ENCODE results near the gene ARMH3.

Gene ARMH3

DNA sequence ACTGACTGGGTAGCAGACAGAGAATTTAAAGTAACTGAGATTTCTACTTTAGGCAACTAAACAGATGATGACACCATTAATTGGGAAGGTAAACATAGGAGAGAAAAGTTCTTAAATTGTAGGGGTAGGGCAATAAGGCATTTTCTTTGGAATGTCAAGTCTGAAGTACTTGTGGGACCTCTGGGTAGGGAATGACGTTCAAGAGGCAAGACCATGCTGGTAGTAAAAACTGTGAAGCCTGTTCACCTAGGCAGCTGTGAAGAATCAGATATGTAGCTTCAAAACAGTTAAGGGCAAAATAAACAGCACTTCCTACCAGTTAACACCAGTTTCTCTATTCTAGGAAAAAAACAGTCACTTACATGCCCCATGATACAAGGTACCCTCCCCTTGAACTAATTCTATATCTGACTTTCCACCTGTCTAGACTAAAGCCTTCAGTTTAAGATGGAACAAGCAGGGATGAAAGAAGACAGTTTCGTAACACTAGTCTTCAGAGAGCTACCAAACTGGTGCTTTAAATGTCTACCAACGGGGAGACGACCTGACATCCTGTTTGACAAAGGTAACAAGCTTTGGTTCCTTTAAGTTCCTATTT, 149.3 kb downstream of the ARMH3 start:
- H3K4me3 ChIP-seq (ENCODE audit: low read length) = no peak overlapping the region
- DNase-seq (ENCODE audit: low read depth, low spot score) = peak; percentile 34

DNA sequence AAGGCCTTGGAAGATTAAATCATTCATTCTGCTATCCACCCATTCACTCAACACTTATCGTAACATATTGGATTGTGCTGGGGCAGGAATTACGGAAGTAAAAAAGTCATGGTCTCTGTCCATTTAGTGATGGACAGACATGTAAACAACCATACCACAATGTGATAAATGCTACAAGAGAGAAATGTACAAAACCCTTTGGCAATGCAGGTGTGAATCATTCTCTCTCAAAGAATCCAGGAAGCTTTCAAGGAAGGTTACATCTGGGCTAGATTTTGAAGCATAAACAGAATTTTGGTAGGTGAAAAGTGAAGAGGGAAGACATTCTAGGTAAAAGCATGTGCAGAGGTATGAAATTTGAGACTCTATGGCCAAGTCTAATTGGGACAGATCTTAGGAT, 150.7 kb downstream of the ARMH3 start:
- no peak for DNase-seq (ENCODE audit: low read depth, low spot score)
- no peak overlapping the region for H3K4me3 ChIP-seq (ENCODE audit: low read length)

DNA sequence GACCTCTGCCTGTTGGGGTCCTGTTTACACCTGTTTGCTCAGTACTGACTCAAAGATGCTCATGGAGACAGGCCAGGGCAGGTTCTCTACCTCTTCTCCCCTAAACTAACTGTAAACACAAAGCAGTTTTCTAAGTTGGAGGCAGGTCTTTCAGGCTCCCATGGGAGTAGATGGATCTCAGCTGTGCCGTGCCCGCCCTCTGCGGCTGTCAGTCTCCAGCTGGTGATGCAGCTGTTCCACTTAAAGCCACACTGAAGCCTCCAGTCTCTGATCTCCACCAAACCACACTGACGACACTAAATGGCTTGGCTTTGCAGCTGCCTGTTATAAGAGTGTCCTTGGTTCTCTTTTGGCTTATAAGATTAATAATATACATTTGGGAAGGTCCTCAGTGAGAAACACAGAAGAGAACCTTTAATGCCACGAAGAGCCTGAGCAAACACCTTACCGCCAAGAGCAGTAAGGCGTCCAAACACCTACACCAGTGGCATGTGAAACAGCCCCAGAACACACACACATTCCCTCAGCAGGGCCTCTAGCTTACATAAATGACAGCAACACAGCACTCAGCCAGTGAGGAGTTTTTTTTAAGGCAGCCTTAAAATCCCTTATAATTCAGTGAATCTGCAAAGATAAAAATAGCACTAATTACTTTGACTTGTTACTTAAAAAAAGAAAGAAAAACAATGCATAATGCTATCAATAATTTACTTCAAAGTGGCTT, 152.0 kb downstream of the ARMH3 start:
- DNase-seq (ENCODE audit: low read depth, low spot score) = peak; percentile 86

DNA sequence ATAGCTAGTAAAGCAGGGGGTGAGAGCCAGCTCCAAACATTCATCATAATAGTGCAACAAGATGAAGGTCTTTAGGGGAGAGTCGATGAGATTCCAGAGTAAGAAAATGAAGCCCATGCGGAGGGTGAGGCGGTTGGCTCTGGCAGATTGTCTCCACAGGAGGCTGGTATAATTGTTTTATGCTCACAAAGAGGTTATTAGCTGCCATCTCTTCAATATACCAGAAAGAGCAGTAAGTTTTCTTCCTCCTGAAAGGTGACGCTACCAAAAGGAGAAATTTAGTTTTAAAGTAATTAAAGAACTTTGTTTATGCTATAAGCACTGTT, 153.2 kb downstream of the ARMH3 start:
- no peak for DNase-seq (ENCODE audit: low read depth, low spot score)
- no peak overlapping the region for H3K4me3 ChIP-seq (ENCODE audit: low read length)

More for the DNA sequence above, 152.0 kb downstream of the ARMH3 start:
- no peak overlapping the region for H3K4me3 ChIP-seq (ENCODE audit: low read length)

DNA sequence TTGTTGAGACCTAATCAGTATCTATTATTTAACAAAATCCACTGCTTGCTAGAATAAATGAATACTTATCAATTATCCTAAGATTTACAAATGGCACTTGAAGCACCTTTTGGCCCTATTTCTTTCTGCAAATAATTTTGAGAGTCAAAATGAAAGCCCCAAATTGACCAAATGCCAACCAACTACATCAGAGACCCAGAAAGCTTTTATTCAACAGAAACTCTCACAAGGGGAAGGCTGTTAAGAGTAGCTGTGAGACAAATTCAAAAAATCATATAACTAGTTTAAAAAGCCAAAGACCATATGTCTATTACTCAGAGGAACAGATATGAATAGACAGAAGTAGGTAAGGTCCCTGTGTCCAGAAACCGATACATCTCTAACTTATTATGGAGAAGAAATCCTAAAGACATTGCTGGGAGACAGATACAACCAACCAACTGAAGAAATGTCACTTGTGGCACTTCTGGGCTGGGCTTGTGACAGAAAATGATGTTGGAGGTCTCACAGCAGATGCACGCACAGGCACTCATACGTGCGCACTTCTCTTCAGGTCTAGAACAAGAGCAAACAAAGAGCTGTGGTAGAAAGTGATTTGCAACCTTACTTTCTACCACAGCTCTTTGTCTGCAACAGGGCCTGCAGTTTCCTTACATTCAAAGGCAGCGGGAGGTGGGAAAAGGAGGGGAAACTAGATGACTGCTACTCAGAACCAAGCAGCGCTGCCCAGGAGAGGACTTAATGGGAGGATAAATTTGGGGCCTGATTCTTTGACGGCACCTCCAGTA, 153.7 kb downstream of the ARMH3 start:
- DNase-seq (ENCODE audit: low read depth, low spot score) = no peak
- H3K4me3 ChIP-seq (ENCODE audit: low read length) = no peak overlapping the region

DNA sequence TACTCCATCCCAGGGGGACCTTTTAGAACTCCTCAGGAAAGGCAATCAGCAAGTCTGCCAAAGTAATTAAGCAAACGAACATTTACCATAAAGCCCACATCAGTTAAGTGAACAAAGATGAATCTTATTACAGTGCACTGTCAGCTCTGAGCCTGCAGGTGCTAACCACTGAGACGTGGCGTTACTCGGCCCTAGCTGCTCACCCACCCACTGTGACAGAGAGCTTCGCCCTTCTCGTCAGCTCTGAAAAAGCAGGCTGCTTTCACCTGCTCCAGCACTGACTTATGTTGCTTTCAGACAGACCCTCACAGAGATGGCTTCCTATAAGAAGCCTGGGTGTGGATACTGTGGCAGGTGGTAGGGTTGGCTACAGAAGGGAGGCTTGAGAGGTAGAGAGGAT, 154.6 kb downstream of the ARMH3 start:
- peak; percentile 66 for DNase-seq (ENCODE audit: low read depth, low spot score)

DNA sequence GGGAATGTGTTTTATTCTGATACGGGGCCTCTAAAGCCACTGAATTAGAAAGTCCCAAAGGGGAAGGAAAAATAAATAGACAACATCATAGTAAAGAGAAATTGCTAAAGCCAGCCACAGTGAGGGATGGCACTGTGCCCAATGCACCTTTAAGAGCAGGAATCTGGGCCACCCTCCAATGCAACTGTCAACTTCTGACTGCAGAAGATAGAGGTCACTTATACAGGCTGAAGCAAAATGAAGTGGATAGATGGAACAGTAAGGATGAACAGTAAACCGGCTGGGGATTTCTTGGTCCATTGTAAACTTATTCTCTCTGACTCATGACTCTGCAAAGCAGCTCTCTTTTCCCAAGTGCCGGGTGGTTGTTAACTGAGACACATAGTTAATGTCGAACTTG, 158.3 kb downstream of the ARMH3 start:
- H3K4me3 ChIP-seq (ENCODE audit: low read length) = no peak overlapping the region
- no peak for DNase-seq (ENCODE audit: low read depth, low spot score)

More for the DNA sequence above, 154.6 kb downstream of the ARMH3 start:
- no peak overlapping the region for H3K4me3 ChIP-seq (ENCODE audit: low read length)

DNA sequence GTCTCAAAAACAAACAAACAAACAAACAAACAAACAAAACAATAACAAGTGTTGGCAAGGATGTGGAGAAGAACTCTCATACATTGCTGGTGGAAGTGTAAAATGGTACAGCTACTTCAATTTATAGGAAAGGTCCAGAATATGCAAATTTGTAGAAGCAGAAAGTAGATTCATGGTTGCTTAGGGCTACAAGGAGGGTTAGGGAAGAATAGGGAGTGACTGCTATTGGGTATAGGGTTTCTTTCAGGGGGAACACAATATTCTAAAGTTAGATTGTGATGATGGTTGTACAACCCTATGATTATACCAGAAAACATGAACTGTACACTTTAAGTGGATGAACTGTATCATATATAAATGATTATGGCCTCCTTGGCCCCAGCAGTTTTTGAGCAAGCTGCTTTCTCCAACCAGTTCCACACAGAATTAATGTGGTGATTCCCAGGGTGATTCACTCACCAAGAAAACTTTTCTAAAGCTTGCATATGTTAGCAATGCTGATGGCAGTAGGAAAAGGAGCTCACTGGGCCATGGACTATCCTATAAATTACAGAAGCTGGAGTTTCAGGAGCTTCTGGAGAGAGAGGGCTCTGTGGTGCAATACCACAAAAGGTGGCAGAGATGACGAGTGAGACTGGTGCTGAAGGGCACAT, 159.6 kb downstream of the ARMH3 start:
- DNase-seq (ENCODE audit: low read depth, low spot score) = no peak
- H3K4me3 ChIP-seq (ENCODE audit: low read length) = no peak overlapping the region

DNA sequence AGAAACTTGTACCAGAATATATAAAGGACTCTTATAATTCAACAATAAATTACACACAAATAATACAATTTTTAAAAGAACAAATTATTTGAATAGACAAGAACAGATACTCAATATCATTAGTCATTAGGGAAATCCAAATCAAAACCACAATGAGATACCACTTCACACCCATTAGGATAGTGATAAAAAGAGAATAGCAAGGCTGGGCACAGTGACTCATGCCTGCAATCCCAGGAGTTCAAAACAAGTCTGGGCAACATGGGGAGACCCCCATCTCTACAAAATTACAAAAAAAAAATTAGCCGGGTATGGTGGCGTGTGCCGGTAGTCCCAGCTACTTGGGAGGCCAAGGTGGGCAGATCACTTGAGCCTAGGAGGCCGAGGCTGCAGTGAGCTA, 160.2 kb downstream of the ARMH3 start:
- no peak overlapping the region for H3K4me3 ChIP-seq (ENCODE audit: low read length)
- no peak for DNase-seq (ENCODE audit: low read depth, low spot score)

DNA sequence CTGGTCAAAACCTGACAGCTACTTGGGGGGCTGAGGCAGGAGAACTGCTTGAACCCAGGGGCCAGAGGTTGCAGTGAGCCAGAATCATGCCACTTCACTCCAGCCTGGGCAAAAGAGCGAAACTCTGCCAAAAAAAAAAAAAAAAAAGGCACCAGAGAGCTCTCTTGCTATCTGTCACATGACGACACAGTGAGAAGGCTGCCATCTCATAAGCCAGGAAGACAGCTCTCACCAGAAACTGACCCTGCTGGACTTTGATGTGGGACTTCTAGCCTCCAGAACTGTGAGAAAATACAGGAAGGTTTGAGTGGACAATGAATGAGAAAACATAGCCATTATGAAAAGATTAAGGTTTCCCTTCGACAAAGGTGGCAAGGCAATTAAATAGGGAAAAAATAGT, 161.2 kb downstream of the ARMH3 start:
- no peak for DNase-seq (ENCODE audit: low read depth, low spot score)
- H3K4me3 ChIP-seq (ENCODE audit: low read length) = no peak overlapping the region

DNA sequence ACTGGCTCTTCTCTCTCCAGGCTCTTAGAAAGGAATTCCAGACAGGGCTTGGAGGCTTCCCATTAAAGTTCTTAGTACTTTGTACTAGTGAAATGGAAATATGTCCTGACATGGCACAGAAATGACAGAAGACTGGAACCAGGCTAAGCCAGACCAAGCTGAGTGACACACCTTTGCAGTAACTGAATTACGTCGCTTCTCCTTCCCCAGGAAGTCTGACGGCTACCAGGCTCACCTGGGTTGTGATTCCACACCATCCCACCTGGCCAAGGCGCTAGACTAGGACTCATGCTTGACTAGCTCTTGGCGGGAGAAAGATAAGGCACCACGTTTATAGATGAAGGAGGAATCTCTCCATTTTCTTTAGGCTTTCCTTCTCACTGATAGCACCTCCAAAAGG, 161.7 kb downstream of the ARMH3 start:
- DNase-seq (ENCODE audit: low read depth, low spot score) = no peak
- no peak overlapping the region for H3K4me3 ChIP-seq (ENCODE audit: low read length)

DNA sequence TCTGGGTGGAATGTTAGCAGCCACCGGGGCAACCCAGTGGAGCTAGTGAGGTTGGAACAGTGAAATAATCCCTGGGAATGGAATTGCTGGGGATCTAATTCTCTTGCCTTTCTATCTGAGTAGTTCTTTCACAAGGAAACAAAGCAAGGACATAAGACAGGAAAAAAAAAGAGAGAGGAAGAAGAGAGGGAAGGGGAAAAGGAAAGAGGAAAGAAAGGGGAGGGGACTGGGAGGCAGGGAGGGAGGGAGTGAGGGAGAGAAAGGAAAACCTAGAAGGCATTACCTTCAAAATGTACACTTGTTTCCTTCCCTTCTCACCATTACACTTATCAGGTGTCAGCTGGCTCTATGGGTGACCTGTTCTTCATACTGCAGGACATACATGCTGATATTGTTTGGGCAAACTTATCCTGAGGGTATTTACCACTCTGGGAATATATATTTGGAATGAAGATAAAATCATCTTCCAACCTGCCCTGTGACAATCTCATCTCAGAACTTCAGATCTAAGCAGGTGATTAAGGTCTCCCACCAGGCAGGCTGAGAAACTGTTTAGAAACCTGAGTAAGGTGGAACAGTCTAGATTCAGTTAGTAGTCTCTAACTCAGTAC, 162.4 kb downstream of the ARMH3 start:
- no peak overlapping the region for H3K4me3 ChIP-seq (ENCODE audit: low read length)
- DNase-seq (ENCODE audit: low read depth, low spot score) = no peak

DNA sequence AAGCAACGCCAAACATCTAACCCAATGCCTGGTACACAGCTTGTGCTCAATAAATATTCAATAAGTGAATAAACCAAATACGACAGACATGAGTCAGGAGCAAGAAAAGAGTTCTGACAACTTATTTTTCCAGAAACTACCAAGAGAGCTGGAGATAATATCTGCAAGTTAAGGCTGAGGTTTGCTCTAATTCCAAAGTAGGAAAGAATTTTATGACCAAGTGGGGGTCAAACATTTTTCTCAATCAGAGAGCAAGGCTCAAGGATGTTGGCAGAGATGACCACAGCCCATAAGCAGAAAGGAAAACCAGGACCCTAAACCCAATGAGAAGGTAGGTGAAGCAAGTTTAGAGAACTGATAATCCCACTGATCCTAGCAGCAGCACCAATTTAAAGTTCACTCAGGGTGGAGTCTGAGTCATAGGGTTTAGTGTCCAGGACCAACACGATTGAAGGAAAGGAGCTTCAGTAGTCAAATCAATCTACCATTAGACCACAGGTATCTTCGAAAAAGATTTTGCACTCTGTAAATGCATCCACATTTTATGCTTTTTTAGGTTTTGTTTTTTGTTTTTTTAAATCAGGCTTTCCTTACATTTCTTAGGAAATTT, 163.1 kb downstream of the ARMH3 start:
- H3K4me3 ChIP-seq (ENCODE audit: low read length) = no peak overlapping the region
- DNase-seq (ENCODE audit: low read depth, low spot score) = no peak

DNA sequence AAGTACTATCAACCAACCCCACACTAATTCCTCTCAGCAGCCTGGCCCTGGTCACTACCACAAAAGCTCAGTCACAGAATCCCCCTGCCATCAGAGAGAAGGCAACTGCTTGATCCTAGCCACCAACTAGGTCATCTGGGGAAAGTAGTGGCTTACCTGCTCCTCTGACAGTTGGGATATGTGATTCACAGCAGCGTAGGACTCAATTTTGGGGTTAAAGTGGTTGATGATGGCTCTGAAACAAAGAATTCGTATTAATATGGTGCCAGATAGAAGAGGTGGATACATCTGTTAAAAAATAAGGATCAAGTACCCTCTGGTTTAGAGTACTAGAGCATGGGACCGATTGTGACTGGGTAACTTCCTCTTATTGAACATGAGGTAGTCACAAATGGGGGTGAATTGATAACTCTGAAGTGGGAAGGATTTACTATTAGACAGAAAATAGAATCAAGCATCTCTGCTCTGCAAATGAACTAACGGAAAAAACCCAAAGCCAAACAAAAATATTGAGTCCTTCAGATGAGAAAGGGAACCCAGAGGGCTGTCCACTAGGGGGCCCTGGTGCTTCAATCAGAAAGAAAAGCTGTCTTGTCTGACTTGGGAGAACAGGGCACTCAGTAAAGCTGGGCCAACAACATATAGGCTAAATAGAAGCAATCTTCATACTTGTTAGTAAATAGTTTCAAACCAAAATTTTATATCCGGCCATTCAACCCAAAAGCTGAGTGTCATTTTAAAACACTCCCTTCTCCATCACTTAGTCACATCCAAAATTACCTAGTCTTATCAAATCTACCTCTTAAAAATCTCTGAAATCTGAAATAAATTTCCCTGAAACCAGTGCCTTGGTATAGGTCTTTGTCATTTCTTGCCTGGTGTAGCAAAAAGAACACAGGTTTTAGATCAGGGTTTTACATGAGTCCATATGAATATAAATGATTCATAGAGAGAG, 166.4 kb downstream of the ARMH3 start:
- DNase-seq (ENCODE audit: low read depth, low spot score) = peak; percentile 59
- H3K4me3 ChIP-seq (ENCODE audit: low read length) = no peak overlapping the region

DNA sequence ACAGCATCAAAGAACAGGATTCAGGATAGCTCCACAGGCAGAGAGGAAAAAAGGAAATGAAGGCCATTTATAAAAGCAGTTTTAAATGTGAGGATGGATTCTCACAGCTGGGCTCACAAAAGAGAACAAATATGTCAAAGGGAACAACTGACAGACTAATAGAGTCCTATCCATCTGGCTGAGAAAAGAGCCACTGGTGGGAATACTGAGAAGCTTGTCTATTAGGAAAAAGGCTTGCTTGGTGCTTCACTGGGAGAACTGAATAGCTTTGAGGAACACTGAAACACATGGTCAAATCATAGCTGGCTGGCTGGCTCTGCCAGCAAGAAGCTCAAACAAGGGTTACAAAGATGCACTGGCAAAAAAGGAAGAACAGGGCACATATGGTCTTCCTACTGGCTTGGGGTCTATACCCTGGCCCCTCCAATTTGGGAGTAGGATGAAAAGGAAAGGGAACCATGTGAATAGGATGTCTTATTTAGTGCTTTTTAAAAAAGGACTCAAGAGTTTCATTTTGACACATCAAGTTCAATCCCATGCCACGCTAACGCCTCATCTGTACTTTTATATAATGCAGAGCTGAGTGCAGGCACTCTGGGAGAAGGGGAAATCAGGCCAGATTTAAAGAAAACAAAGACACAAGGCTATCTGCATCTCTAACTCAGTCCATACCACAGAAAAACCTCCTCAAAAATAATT, 167.6 kb downstream of the ARMH3 start:
- H3K4me3 ChIP-seq (ENCODE audit: low read length) = no peak overlapping the region
- DNase-seq (ENCODE audit: low read depth, low spot score) = no peak

DNA sequence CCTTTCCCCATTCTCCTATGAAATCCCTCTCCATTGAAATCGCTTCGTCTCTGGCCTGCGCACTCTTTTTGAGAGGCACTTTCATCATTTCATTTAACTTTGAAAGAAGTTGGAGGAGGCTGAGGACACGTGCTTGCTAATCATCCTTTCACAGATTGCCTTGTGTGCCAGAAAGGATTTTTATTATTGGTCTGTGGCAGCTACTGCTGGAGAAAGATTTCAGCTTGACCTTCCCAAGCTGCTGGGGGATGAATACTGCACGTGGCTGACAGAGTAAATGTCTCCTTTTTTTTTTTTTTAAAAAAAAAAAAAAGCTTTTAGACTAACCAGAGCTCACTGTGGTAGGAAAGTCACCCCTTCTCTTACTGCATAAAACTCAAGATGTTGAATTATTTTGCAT, 168.2 kb downstream of the ARMH3 start:
- no peak for DNase-seq (ENCODE audit: low read depth, low spot score)
- H3K4me3 ChIP-seq (ENCODE audit: low read length) = no peak overlapping the region

DNA sequence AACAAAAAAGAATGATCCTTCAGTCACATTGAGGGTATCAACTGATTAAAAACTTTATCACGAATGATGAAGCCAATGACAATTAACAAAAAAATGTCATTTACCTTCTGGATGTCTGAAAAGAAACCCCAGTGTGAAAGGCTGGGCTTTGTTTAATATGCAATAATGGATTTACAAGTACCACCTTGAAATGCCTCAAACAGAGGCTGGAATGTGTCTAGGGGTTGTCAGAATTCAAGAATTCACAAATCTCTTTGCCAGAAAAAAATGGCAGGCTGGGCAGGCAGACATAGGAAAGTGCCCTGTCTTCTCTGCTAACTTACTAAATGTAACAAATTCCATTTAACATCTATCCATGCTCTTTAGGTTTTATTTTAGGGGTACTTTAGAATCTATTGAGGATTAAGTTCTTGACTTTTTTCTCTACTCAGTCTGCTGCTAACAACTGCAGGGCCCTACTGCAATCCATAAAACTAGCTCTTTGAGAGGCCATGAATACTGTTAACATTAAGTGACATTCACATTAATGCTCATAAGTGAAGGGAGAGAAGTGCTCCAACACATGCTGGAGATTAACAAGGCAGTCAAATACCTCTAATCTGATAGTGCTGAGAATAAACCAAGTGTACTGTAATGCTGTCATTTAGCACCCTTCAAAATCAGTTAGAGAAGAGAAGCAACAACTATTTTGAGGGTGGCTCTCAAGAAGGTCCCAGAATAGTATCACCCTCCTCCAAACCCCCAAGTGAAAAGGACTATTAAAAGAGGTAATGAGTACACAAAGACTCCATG, 169.3 kb downstream of the ARMH3 start:
- no peak for DNase-seq (ENCODE audit: low read depth, low spot score)

More for the DNA sequence above, 169.3 kb downstream of the ARMH3 start:
- H3K4me3 ChIP-seq (ENCODE audit: low read length) = no peak overlapping the region
